Heart left ventricle (tissue), 16 donors: Measurements from ENCODE around the gene CD83. TPM values are rescaled to one million over a fixed set of nuclear protein-coding genes. Genes with fewer than 3 reads are reported as not detected.

Experiments
- ATAC-seq, 4 donors: fragments of 200-7000 bp; cut with Tn5 transposase; one replicate each; pipeline ENCODE4 v1.9.1; 2020 to 2022; ENCODE audit warnings: moderate library complexity in 4 of 4, mild to moderate bottlenecking in 3 of 4, moderate number of reproducible peaks in 1 of 4
- DNase-seq, 5 donors: peaks; one replicate each; pipeline ENCODE4 v3.0.0-alpha.2; 2020
- H3K27ac ChIP-seq, 12 donors: fragments of 200-600 bp; sonication (generic) in 4 of 12; one replicate each; pipeline versions ENCODE4 v1.5.0 to v1.8.0; 2016 to 2022; ENCODE audit warnings: mild to moderate bottlenecking in 2 of 12
- H3K27me3 ChIP-seq, 9 donors: fragments of 200-600 bp; sonication (generic) in 2 of 9; one replicate each; pipeline versions ENCODE4 v1.5.1 to v1.8.0; 2016 to 2022; ENCODE audit warnings: mild to moderate bottlenecking in 3 of 9
- H3K36me3 ChIP-seq, 9 donors: fragments of 200-600 bp; sonication (generic) in 2 of 9; one replicate each; pipeline versions ENCODE4 v1.5.0 to v1.8.0; 2018 to 2022; ENCODE audit warnings: mild to moderate bottlenecking in 2 of 9
- H3K4me1 ChIP-seq, 12 donors: fragments of 200-600 bp; sonication (generic) in 4 of 12; one replicate each; pipeline versions ENCODE4 v1.5.0 to v1.8.0; 2016 to 2022; ENCODE audit warnings: mild to moderate bottlenecking in 3 of 12
- H3K4me3 ChIP-seq, 12 donors: fragments of 200-600 bp; sonication (generic) in 4 of 12; one replicate each; pipeline versions ENCODE4 v1.5.0 to v1.8.0; 2017 to 2022; ENCODE audit warnings: mild to moderate bottlenecking in 9 of 12, moderate library complexity in 4 of 12
- H3K9me3 ChIP-seq, 12 donors: fragments of 200-600 bp; sonication (generic) in 4 of 12; one replicate each; pipeline versions ENCODE4 v1.5.0 to v1.8.0; 2016 to 2022; ENCODE audit warnings: mild to moderate bottlenecking in 1 of 12
- CTCF ChIP-seq, 12 donors: fragments of 200-600 bp; sonication (generic) in 4 of 12; IDR thresholded peaks; one replicate each; pipeline versions ENCODE4 v1.5.0 to v1.8.0; 2018 to 2022; ENCODE audit warnings: antibody characterized with exemption in 12 of 12, mild to moderate bottlenecking in 5 of 12
- POLR2A ChIP-seq, 2 donors: fragments of 450-650 bp; IDR thresholded peaks; one replicate each; pipeline ENCODE4 v1.6.1; 2017; ENCODE audit warnings: antibody characterized with exemption in 2 of 2, mild to moderate bottlenecking in 2 of 2, moderate library complexity in 2 of 2
- WGBS, 4 donors: extraction: QIAGEN DNeasy Blood & Tissue Kit in 2 of 4; methylation state at CpG; one replicate each; pipeline versions ENCODE4 v1.1.5 to v1.1.7; 2013 to 2018; 5-methylcytosine and 5-hydroxymethylcytosine counted together
- intact Hi-C, 10 donors: fragments of 100-400 bp; cut with DNase I; formaldehyde crosslinking; loops; one replicate each; pipeline versions ENCODE4 v1.11.1 to v1.14.2; 2022
- polyA plus RNA-seq, 2 donors: library from polyadenylated mRNA; stranded (reverse); fragments of 200-250 nt; gene quantifications; one replicate each; pipeline ENCODE4 v1.2.3, GENCODE V29; 2013
- total RNA-seq, 9 donors: library from RNA; depleted of rRNA in 2 of 9; stranded (reverse); fragments of >200 nt in 2 of 9; fragmentation: NEBNext Ultra II Directional in 3 of 9; extraction: Animal tissue kit (Norgen Biotek cat#: 25700) in 3 of 9; gene quantifications; one replicate each; pipeline versions ENCODE4 v1.1.0 to v1.2.4, GENCODE V29; 2016 to 2023
- donor health status: ischemic (EF 13 %, LVEDD 7.1; RV severe dilation, severe dysfunction).
- donor health status: healthy with polysubstance abuse.
- donor health status: DM: no; HTN: yes; CAD: no.
- donor health status: DM: no; HTN: no; CAD: no.
- donor health status: ischemic (EF 25% LVEDD 6.9; RV normal size, moderate dysfunction).
- donor health status: ischemic (EF 25% LVEDD 5.7; RV mildly dilated, moderate dysfunction).
- donor health status: healthy.
- donor health status: DM: yes; HTN: yes; CAD: no.
- donor health status: ischemic (EF 35%, LVEDD 5.7; RV mildly dilated, moderate dysfunction).
- donor health status: nonischemic (EF 11% LVEDD 7.7; RV severe dilation, severe dysfunction).
- donor health status: DM: yes; HTN: yes; CAD: no.
- donor health status: PGD.
- donor health status: ischemic (EF 29% LVEDD 5.4; RV normal size, mild dysfunction).
- donor health status: nonischemic (EF 23%, LVEDD 6.1; RV moderate dilation, normal function).

The CD83 gene
- total and polyA plus RNA-seq, 11 donors = 0.38 to 10.3 (median 1.9) TPM

DNA sequence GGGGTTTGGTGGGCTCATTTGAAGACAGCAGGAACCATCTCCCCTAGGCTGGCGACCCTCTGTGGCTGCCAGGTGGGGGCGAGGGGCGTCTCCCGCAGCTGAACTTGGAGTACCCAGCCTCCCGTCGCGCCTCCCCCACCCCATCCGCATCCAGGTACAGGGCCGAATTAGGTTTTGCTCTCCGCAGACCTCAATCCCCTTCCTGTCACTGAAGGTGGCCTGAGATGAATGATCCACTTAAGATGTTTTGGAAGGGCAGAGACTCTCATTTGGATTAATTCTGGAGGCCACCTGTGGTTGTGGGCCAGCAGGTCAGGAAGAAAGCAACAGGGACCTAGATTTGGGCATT, 493 bp downstream of the CD83 start:
- intact Hi-C loops = no loop called here
- peak overlapping the region; percentile 50 to 94 (median 74) for H3K4me3 ChIP-seq
- peak overlapping the region in 9 of 12 donors; percentile 47 to 70 (median 55) for H3K27ac ChIP-seq
- DNase-seq (no peak), ATAC-seq (peak in 1 of 4 donors; percentile 4)
- no peaks in the 10 kb centered on the region for H3K27me3 ChIP-seq
- H3K36me3 ChIP-seq = no peaks in the 10 kb centered on the region
- 34 to 60% (median 47%) methylated on average over 3 to 10 of the region's 10 CpGs for WGBS, 4 donors
- peaks cover 0 to 39% (median 5%) of the 10 kb centered on the region in 12 donors for H3K4me1 ChIP-seq
- TF ChIP-seq CTCF (IDR thresholded peaks at IDR 0.05) (no peak), POLR2A (IDR thresholded peaks at IDR 0.05) (no peak)
- no peaks in the 10 kb centered on the region for H3K9me3 ChIP-seq

DNA sequence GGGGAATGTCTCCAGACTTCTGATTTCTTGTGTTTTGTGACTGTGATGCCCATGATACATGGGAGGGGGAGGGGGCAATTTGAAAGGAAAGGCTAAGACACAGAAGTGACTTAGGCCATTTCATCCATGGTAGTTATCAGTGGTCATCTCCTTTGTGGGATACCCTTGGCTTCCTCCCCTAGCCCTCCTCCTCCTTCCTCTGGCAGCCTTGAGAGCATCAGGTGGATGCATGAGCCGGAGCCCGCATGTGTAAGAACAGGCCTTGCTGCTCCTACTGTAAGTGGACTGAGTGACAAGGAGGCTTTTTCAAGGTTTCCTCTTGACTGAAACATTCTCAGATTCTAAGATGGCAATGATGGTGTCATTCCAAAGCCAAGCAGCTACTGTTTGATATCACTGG, 874 bp downstream of the CD83 start:
- Histone ChIP-seq H3K27me3 (no peaks in the 10 kb centered on the region), H3K4me3 (peak overlapping the region in 7 of 12 donors; percentile 56 to 94 (median 75)), H3K27ac (peak overlapping the region in 3 of 12 donors; percentile 55 to 70 (median 69)), H3K36me3 (no peaks in the 10 kb centered on the region), H3K4me1 (peaks cover 0 to 43% (median 5%) of the 10 kb centered on the region in 12 donors), H3K9me3 (no peaks in the 10 kb centered on the region)
- intact Hi-C loops = no loop called here
- no peak for DNase-seq
- TF ChIP-seq CTCF (IDR thresholded peaks at IDR 0.05) (no peak), POLR2A (IDR thresholded peaks at IDR 0.05) (no peak)
- 76 to 100% (median 81%) methylated on average over 2 of the region's 2 CpGs for WGBS, 4 donors
- ATAC-seq = no peak

DNA sequence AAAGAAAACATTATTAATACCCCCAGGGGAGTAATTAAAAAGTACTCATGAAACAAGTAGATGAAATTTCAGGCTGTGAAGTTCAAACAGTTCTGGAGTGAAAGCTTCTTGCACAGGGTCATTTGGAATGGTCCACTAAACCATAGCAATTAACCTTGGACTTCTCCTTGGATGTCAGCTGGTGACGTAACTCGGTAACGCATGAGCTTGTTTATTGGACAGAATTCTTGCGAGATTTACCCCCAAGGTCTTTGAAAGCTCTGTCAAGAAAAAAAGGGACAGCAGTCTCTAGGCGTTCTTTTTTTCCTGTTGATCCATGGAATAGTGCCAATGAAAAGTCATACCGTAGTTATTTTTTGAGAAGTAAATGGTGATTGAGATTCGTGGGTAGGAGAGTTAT, 2.2 kb downstream of the CD83 start:
- no peaks in the 10 kb centered on the region for H3K36me3 ChIP-seq
- 50 to 69% (median 60%) methylated on average over 7 of the region's 7 CpGs for WGBS, 4 donors
- peak overlapping the region in 4 of 12 donors; percentile 74 to 94 (median 76) for H3K4me3 ChIP-seq
- ATAC-seq (no peak), DNase-seq (no peak)
- no peaks in the 10 kb centered on the region for H3K9me3 ChIP-seq
- H3K4me1 ChIP-seq = peaks cover 0 to 51% (median 6%) of the 10 kb centered on the region in 12 donors
- intact Hi-C loops = loop anchor here in 2 of 10 donors (10.0 kb wide), 2 partner anchors 1385 to 1505 kb away; no protein-coding TSS in a partner anchor
- TF ChIP-seq CTCF (IDR thresholded peaks at IDR 0.05) (no peak), POLR2A (IDR thresholded peaks at IDR 0.05) (no peak)
- H3K27me3 ChIP-seq = no peaks in the 10 kb centered on the region
- peak overlapping the region in 1 of 12 donors; percentile 5 for H3K27ac ChIP-seq

DNA sequence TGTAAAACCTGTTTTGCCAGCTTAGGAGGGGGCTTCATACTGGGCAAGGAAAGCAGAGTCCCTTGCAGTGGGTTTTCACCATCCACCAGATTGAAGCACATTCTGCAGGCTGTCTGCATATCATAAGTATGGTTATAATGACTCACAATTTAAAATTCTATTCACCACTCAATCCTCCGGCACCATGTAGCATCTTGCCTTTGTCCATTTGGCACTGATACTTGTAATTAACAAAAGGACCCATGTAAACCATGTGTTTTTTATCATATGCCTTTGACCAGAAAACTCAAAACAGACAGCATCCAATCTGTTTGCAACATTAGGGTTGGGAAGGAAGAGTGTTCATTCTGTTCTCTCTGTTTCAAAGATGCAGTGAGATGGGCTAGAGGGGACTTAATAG, 3.0 kb downstream of the CD83 start:
- H3K4me3 ChIP-seq = no peak overlapping the region
- H3K4me1 ChIP-seq = peaks cover 0 to 51% (median 6%) of the 10 kb centered on the region in 12 donors
- intact Hi-C loops = loop anchor here in 2 of 10 donors (10.0 kb wide), 2 partner anchors 1384 to 1504 kb away; no protein-coding TSS in a partner anchor
- no peaks in the 10 kb centered on the region for H3K27me3 ChIP-seq
- no peak for DNase-seq
- TF ChIP-seq CTCF (IDR thresholded peaks at IDR 0.05) (no peak), POLR2A (IDR thresholded peaks at IDR 0.05) (no peak)
- no peaks in the 10 kb centered on the region for H3K9me3 ChIP-seq
- no peaks in the 10 kb centered on the region for H3K36me3 ChIP-seq
- ATAC-seq = no peak
- peak overlapping the region in 2 of 12 donors; percentile 0 to 5 for H3K27ac ChIP-seq
- 76 to 92% (median 86%) methylated on average over 1 of the region's 1 CpG for WGBS, 4 donors
